ENCODE results near the gene OCRL. TPM values are rescaled to one million over a fixed set of nuclear protein-coding genes. Genes with fewer than 3 reads are reported as not detected.
A peak's percentile ranks its signal among the peaks of the same experiment; 100 is the strongest.

The OCRL gene
- total and polyA plus RNA-seq, 2 of the 13 experiments (the other 11 are each of a cell fraction or from before 2014, with no cell fraction given), result 13.4 to 32.0 TPM

- H3K4me3 ChIP-seq (replicated peaks in 1 of 3; ENCODE audit: insufficient read depth in 1 of 3, low read depth in 2 of 3, low read length in 3 of 3), result no peak overlapping the region
- DNase-seq (ENCODE audit: low spot score) (no peak), FAIRE-seq (no peak), ATAC-seq (no peak)
- peaks cover 9 to 47% of the 10 kb centered on the region in 2 experiments; a peak in 4 of 5 replicates for H3K36me3 ChIP-seq (replicated peaks in 1 of 2; ENCODE audit: control insufficient read depth in 1 of 2, insufficient read depth in 2 of 2, low read length in 2 of 2)
- intact Hi-C loops (cut with micrococcal nuclease; ENCODE audit: unreplicated experiment), result loop anchor here (10.0 kb wide), 1 partner anchor 49 kb away; the partner anchor contains the start of gene OCRL
- H3K4me1 ChIP-seq (ENCODE audit: insufficient read depth, low read length), result no peaks in the 10 kb centered on the region
- peaks cover 3% of the 10 kb centered on the region; the same call in 1 of the 2 replicates for H4K20me1 ChIP-seq (ENCODE audit: insufficient read depth, low read length)
- ChIA-PET CTCF (ENCODE audit: low intra/inter-chr PET ratio, low total read pairs) (no interaction called here), POLR2A (no interaction called here)
- H3K4me2 ChIP-seq (ENCODE audit: low read depth, low read length), result no peak overlapping the region
- H3K9me3 ChIP-seq (ENCODE audit: low read length), result no peaks in the 10 kb centered on the region
- WGBS (ENCODE audit: low lambda C conversion rate), result 100% methylated on average over 5 of the region's 5 CpGs
- in situ Hi-C loops (cut with HindIII; ENCODE audit: extremely low pct_ligation_motif_present, low pct_unique_long_range_greater_than_20kb), result no loop called here
- no peak overlapping the region for H2AFZ ChIP-seq (ENCODE audit: low read length)
- no peak overlapping the region for H3K27ac ChIP-seq (ENCODE audit: extremely low read length, insufficient read depth, low read length)
- TSS peak; percentile 16 for BruUV-seq (replicated peaks)
- H3K9ac ChIP-seq (ENCODE audit: insufficient read depth, low read depth, low read length), result no peak overlapping the region
- TF ChIP-seq ZNF44 (CRISPR knock-in tag; IDR thresholded peaks at IDR 0.05) (no peak), YY1 (IDR thresholded peaks at IDR 0.05; ENCODE audit: insufficient read depth, insufficient replicate concordance, low read depth, low read length) (no peak), HMG20A (CRISPR knock-in tag; IDR thresholded peaks at IDR 0.05; ENCODE audit: borderline replicate concordance) (no peak), ELF3 (CRISPR knock-in tag; IDR thresholded peaks at IDR 0.05) (no peak), ZNF782 (CRISPR knock-in tag; IDR thresholded peaks at IDR 0.05; ENCODE audit: borderline replicate concordance) (no peak), PHF21A (CRISPR knock-in tag; IDR thresholded peaks at IDR 0.05) (no peak), ASH2L (IDR thresholded peaks at IDR 0.05; ENCODE audit: insufficient read length, low read depth, low read length) (no peak)
- H3K79me2 ChIP-seq (ENCODE audit: insufficient read depth, low read length), result no peaks in the 10 kb centered on the region
- H3K27me3 ChIP-seq (ENCODE audit: control insufficient read depth in 1 of 2, insufficient read depth in 2 of 2, low read length in 2 of 2), result no peaks in the 10 kb centered on the region
These were observed 44.2 kb upstream of the OCRL start for GRCh38 chrX:129495900-129496299.

DNA sequence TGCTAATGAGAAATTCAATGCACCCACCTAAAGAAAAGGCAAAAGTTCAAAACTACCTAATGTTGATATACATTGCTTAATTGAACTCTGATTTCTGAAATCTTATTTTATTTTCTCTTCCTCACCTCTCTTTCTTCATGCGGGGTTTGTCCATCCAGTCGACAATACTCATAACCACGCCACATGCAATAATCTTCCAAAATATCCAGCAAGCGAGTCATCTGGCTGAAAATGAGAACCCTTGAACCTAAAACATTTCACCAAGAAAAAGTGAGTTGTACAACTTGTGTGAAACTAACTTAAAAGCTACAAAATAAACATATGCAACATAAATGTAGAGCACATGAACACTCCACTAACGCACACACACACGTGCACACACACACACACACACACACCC, 43.4 kb upstream of the OCRL start:
- Histone ChIP-seq H3K27ac (ENCODE audit: extremely low read length, insufficient read depth, low read length) (no peak overlapping the region), H3K4me1 (ENCODE audit: insufficient read depth, low read length) (no peaks in the 10 kb centered on the region), H3K36me3 (replicated peaks in 1 of 2; ENCODE audit: control insufficient read depth in 1 of 2, insufficient read depth in 2 of 2, low read length in 2 of 2) (peaks cover 9 to 44% of the 10 kb centered on the region in 2 experiments; a peak in 4 of 5 replicates), H3K9ac (ENCODE audit: insufficient read depth, low read depth, low read length) (no peak overlapping the region), H3K9me3 (ENCODE audit: low read length) (no peaks in the 10 kb centered on the region), H3K27me3 (ENCODE audit: control insufficient read depth in 1 of 2, insufficient read depth in 2 of 2, low read length in 2 of 2) (no peaks in the 10 kb centered on the region), H3K4me3 (replicated peaks in 1 of 3; ENCODE audit: insufficient read depth in 1 of 3, low read depth in 2 of 3, low read length in 3 of 3) (no peak overlapping the region), H2AFZ (ENCODE audit: low read length) (no peak overlapping the region), H3K4me2 (ENCODE audit: low read depth, low read length) (no peak overlapping the region), H3K79me2 (ENCODE audit: insufficient read depth, low read length) (no peaks in the 10 kb centered on the region), H4K20me1 (ENCODE audit: insufficient read depth, low read length) (peaks cover 3% of the 10 kb centered on the region; the same call in 1 of the 2 replicates)
- intact Hi-C loops (cut with micrococcal nuclease; ENCODE audit: unreplicated experiment), result loop anchor here (10.0 kb wide), 1 partner anchor 48 kb away; the partner anchor contains the start of gene OCRL
- in situ Hi-C loops (cut with HindIII; ENCODE audit: extremely low pct_ligation_motif_present, low pct_unique_long_range_greater_than_20kb), result no loop called here
- FAIRE-seq (no peak), ATAC-seq (no peak), DNase-seq (ENCODE audit: low spot score) (no peak)
- POLR2A ChIA-PET, result no interaction called here
- BruUV-seq (replicated peaks), result no TSS peak
- CTCF ChIA-PET (ENCODE audit: low intra/inter-chr PET ratio, low total read pairs), result no interaction called here
- 97% methylated on average over 6 of the region's 6 CpGs for WGBS (ENCODE audit: low lambda C conversion rate)
- TF ChIP-seq, protein P1, sequence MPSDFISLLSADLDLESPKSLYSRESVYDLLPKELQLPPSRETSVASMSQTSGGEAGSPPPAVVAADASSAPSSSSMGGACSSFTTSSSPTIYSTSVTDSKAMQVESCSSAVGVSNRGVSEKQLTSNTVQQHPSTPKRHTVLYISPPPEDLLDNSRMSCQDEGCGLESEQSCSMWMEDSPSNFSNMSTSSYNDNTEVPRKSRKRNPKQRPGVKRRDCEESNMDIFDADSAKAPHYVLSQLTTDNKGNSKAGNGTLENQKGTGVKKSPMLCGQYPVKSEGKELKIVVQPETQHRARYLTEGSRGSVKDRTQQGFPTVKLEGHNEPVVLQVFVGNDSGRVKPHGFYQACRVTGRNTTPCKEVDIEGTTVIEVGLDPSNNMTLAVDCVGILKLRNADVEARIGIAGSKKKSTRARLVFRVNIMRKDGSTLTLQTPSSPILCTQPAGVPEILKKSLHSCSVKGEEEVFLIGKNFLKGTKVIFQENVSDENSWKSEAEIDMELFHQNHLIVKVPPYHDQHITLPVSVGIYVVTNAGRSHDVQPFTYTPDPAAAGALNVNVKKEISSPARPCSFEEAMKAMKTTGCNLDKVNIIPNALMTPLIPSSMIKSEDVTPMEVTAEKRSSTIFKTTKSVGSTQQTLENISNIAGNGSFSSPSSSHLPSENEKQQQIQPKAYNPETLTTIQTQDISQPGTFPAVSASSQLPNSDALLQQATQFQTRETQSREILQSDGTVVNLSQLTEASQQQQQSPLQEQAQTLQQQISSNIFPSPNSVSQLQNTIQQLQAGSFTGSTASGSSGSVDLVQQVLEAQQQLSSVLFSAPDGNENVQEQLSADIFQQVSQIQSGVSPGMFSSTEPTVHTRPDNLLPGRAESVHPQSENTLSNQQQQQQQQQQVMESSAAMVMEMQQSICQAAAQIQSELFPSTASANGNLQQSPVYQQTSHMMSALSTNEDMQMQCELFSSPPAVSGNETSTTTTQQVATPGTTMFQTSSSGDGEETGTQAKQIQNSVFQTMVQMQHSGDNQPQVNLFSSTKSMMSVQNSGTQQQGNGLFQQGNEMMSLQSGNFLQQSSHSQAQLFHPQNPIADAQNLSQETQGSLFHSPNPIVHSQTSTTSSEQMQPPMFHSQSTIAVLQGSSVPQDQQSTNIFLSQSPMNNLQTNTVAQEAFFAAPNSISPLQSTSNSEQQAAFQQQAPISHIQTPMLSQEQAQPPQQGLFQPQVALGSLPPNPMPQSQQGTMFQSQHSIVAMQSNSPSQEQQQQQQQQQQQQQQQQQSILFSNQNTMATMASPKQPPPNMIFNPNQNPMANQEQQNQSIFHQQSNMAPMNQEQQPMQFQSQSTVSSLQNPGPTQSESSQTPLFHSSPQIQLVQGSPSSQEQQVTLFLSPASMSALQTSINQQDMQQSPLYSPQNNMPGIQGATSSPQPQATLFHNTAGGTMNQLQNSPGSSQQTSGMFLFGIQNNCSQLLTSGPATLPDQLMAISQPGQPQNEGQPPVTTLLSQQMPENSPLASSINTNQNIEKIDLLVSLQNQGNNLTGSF (CRISPR knock-in tag; IDR thresholded peaks at IDR 0.05), result no peak
- TF ChIP-seq CREB1 (IDR thresholded peaks at IDR 0.05) (no peak), CREB1 (CRISPR knock-in tag; IDR thresholded peaks at IDR 0.05) (no peak), CREB3 (CRISPR knock-in tag; IDR thresholded peaks at IDR 0.05) (no peak)
- TF ChIP-seq, protein P2, sequence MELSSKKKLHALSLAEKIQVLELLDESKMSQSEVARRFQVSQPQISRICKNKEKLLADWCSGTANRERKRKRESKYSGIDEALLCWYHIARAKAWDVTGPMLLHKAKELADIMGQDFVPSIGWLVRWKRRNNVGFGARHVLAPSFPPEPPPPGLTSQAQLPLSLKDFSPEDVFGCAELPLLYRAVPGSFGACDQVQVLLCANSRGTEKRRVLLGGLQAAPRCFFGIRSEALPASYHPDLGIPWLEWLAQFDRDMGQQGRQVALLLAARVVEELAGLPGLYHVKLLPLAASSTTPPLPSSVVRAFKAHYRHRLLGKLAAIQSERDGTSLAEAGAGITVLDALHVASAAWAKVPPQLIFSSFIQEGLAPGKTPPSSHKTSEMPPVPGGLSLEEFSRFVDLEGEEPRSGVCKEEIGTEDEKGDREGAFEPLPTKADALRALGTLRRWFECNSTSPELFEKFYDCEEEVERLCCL (CRISPR knock-in tag; IDR thresholded peaks at IDR 0.05; ENCODE audit: borderline replicate concordance), result no peak

All from HepG2 (cell line).